GM12891 (cell line): Measurements from ENCODE around the gene ALG1.

Experiments
- PAX5 ChIP-seq: IDR thresholded peaks from 2 replicates; pipeline ENCODE4 v1.6.1; 2011; ENCODE audit warnings: low read length, moderate library complexity, mild to moderate bottlenecking; ENCODE audit not compliant: insufficient read depth, severe bottlenecking
- POLR2A ChIP-seq: IDR thresholded peaks from 2 replicates; pipeline ENCODE4 v1.6.1; 2011; ENCODE audit warnings: low read depth, low read length, control low read depth
- POLR2AphosphoS5 ChIP-seq: IDR thresholded peaks from 2 replicates; pipeline ENCODE4 v1.6.1; 2011; ENCODE audit warnings: low read depth, low read length, control low read depth
- POU2F2 ChIP-seq: IDR thresholded peaks from 2 replicates; pipeline ENCODE4 v1.6.1; 2011; ENCODE audit warnings: low read depth, mild to moderate bottlenecking, control low read depth, low read length, moderate library complexity
- SPI1 ChIP-seq: IDR thresholded peaks from 2 replicates; pipeline ENCODE4 v1.6.1; 2011; ENCODE audit warnings: low read depth, low read length, control low read depth
- TAF1 ChIP-seq: IDR thresholded peaks from 2 replicates; pipeline ENCODE4 v1.6.1; 2011; ENCODE audit warnings: low read depth, low read length, control low read depth

- TF ChIP-seq TAF1 (no peak), POLR2A (no peak), POLR2AphosphoS5 (no peak), PAX5 (no peak), SPI1 (no peak), POU2F2 (no peak)
Measured at GRCh38 chr16:5045499-5046115, 26.0 kb upstream of the ALG1 start.
